Right atrium auricular region (tissue), 2 donors: ENCODE measurements around the gene POLR2J. TPM values are rescaled to one million over a fixed set of nuclear protein-coding genes. Genes with fewer than 3 reads are reported as not detected.
"Not testable (repeated sequence)": the region's sequence is repeated elsewhere in the genome, so short reads cannot be mapped to it uniquely, and the experiment has no call there.

Source experiments
- DNase-seq: peaks from one replicate; pipeline ENCODE4 v3.0.0-alpha.2; 2019; ENCODE audit warnings: low spot score
- H3K27ac ChIP-seq, 2 donors: fragments of 200-600 bp; sonication (generic); 1 replicate in 1 of 2; 2 replicates in 1 of 2; pipeline ENCODE4 v1.5.1; 2016 to 2019
- H3K27me3 ChIP-seq, 2 donors: fragments of 200-600 bp; sonication (generic); one replicate each; pipeline versions ENCODE4 v1.5.1 to v1.6.0; 2017 to 2019
- H3K36me3 ChIP-seq: fragments of 200-600 bp; sonication (generic); one replicate; pipeline ENCODE4 v1.5.1; 2016
- H3K4me1 ChIP-seq, 2 donors: fragments of 200-600 bp; sonication (generic); one replicate each; pipeline versions ENCODE4 v1.5.1 to v1.6.0; 2017 to 2019
- H3K4me3 ChIP-seq, 2 donors: fragments of 200-600 bp; sonication (generic); 1 replicate in 1 of 2; 2 replicates in 1 of 2; pipeline ENCODE4 v1.5.1; 2017 to 2019; ENCODE audit warnings: mild to moderate bottlenecking in 1 of 2, moderate library complexity in 1 of 2
- H3K9me3 ChIP-seq, 2 donors: fragments of 200-600 bp; sonication (generic); one replicate each; pipeline ENCODE4 v1.5.1; 2019
- CTCF ChIP-seq, 2 donors: fragments of 200-600 bp; sonication (generic); IDR thresholded peaks; one replicate each; pipeline ENCODE4 v1.5.1; 2019; ENCODE audit warnings: antibody characterized with exemption in 2 of 2
- total RNA-seq, 2 donors: library from RNA; depleted of rRNA; stranded (reverse); fragments of >200 nt; gene quantifications; one replicate each; pipeline ENCODE4 v1.1.0, GENCODE V29; 2016

The POLR2J gene
- total RNA-seq, result 10 to 100 TPM; 19.2 to 34.8 TPM

- TF ChIP-seq CTCF (IDR thresholded peaks at IDR 0.05), result peak; percentile 37 to 70
- not testable (repeated sequence) for H3K4me1 ChIP-seq, H3K9me3 ChIP-seq, H3K36me3 ChIP-seq, H3K27me3 ChIP-seq
- peak; percentile 96 for DNase-seq
- Histone ChIP-seq H3K4me3 (peak within 1 kb of the TSS; percentile 60 to 62), H3K27ac (peak within 1 kb of the TSS in 1 of 2 donors; percentile 48)
These were observed at the start of gene POLR2J for GRCh38 chr7:102478314-102479208. Gene POLR2J, minus strand, starts transcription at chr7:102478922. Its CDS starts 62 bp downstream, at chr7:102478860.

- H3K36me3 ChIP-seq, H3K27me3 ChIP-seq, H3K4me3 ChIP-seq, H3K27ac ChIP-seq, H3K4me1 ChIP-seq, H3K9me3 ChIP-seq, DNase-seq: not testable (repeated sequence)
These were observed 49.4 kb upstream of the POLR2J start for GRCh38 chr7:102527822-102528793.

GRCh38 chr7:102527182-102527581 lies 48.5 kb upstream of the POLR2J start:
- not testable (repeated sequence) for H3K27me3 ChIP-seq, H3K4me3 ChIP-seq, H3K36me3 ChIP-seq, H3K4me1 ChIP-seq, H3K27ac ChIP-seq, DNase-seq, H3K9me3 ChIP-seq

GRCh38 chr7:102524803-102525202 lies 46.1 kb upstream of the POLR2J start:
- not testable (repeated sequence) for H3K4me3 ChIP-seq

GRCh38 chr7:102520797-102521196 lies 42.1 kb upstream of the POLR2J start:
- not testable (repeated sequence) for H3K9me3 ChIP-seq, DNase-seq, H3K4me1 ChIP-seq, H3K27ac ChIP-seq, H3K27me3 ChIP-seq, H3K4me3 ChIP-seq, H3K36me3 ChIP-seq

More at GRCh38 chr7:102524803-102525202, 46.1 kb upstream of the POLR2J start:
- H3K27me3 ChIP-seq, H3K4me1 ChIP-seq, H3K27ac ChIP-seq, DNase-seq, H3K36me3 ChIP-seq, H3K9me3 ChIP-seq: not testable (repeated sequence)

- not testable (repeated sequence) for H3K9me3 ChIP-seq, H3K27me3 ChIP-seq, H3K4me1 ChIP-seq, H3K27ac ChIP-seq, H3K36me3 ChIP-seq
- peak within 1 kb of the TSS; percentile 19 to 38 for H3K4me3 ChIP-seq
- peak; percentile 36 for DNase-seq
These were observed 38.9 kb upstream of the POLR2J start, which contains the start of gene RASA4B for GRCh38 chr7:102517550-102518147. Gene RASA4B, minus strand, starts transcription at chr7:102517777. Its CDS starts 67 bp downstream, at chr7:102517710.

DNA sequence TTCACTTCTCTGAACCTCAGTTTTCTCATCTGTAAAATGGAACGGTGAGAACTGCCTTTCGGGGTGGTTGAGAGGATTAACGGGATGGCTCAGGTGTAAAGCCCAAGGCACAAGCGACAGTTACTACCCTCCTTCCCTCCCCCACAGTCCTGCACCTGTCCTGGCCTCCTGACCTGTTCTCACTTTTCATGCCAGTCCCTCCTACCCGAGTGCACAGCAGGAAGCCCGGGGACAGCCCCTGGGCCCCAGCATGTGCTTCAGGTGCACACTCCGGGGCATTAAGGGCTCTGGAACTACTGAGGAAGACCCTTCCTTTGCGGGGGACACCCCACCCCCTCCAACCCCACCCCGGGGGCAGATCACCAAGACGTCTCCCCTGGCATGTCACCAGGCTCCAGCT lies 38.2 kb upstream of the POLR2J start:
- not testable (repeated sequence) for H3K27me3 ChIP-seq, H3K36me3 ChIP-seq, H3K4me3 ChIP-seq, H3K9me3 ChIP-seq, H3K27ac ChIP-seq, DNase-seq, H3K4me1 ChIP-seq

GRCh38 chr7:102515889-102516288 lies 37.2 kb upstream of the POLR2J start:
- not testable (repeated sequence) for DNase-seq, H3K4me3 ChIP-seq

GRCh38 chr7:102514881-102515721 lies 36.4 kb upstream of the POLR2J start:
- DNase-seq, H3K27ac ChIP-seq, H3K27me3 ChIP-seq, H3K4me1 ChIP-seq, H3K4me3 ChIP-seq, H3K36me3 ChIP-seq, H3K9me3 ChIP-seq: not testable (repeated sequence)

More at GRCh38 chr7:102515889-102516288, 37.2 kb upstream of the POLR2J start:
- not testable (repeated sequence) for H3K9me3 ChIP-seq, H3K36me3 ChIP-seq, H3K27ac ChIP-seq, H3K4me1 ChIP-seq, H3K27me3 ChIP-seq

DNA sequence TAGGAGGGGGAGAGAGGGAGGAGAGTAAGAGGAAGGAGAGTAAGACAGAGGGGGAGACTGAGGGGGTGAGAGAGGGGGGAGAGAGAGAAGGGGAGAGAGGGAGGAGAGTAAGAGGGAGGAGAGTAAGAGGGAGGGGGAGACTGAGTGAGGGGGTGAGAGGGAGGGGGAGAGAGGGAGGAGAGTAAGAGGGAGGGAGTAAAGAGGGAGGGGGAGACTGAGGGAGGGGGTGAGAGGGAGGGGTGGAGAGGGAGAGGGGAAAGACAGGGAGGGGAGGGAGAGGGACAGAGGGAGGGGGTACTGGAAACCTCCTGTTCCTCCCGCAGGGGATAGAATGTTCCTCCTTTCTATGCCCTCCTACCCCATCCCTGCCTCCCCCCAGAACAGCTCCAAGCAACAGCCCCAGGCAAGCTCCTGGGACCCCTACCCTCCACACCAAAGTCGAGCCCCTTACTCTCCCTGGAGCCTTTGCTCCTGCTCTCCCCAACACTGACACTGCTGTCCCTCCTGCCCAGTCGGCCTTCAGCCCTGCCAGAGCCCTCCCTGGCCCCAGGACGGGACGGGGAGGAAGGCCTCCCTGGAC lies 34.0 kb upstream of the POLR2J start:
- Histone ChIP-seq H3K27ac (peak overlapping the region; percentile 49 to 64), H3K4me3 (peak overlapping the region in 1 of 2 donors; percentile 27)
- not testable (repeated sequence) for H3K27me3 ChIP-seq, H3K9me3 ChIP-seq, H3K36me3 ChIP-seq, H3K4me1 ChIP-seq
- peak; percentile 58 for DNase-seq

DNA sequence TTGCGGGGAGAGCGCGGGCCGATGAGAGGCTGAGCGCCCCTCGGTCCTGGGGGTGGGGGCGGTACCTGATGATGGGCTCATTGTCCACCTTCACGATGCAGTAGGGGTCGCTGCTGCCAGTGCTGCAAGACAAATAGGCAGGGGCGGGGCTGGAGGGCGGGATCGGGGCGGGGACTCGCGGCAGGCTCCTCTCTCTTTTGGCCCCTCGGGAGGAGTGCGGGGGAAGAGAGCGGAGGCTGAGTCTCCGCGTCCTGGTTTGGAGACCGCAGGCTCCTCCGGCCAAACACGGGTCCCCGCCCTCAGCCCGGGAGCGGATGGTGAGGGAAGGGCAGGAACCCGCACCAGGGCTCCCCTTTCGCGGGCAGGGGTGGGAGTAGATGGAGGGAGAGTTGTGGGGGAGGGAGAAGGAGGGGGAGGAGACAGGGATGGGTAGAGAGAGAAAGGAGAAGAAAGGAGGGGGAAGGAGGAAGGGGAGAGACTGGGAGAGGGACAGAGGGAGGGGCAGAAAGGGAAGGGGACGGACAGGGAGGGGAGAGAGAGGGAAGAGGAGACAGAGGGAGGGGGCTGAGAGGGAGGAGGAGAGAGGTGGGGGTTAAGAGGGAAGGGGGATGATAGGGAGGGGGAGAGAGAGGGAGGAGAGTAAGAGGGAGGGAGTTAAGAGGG lies 33.3 kb upstream of the POLR2J start:
- not testable (repeated sequence) for H3K27ac ChIP-seq, H3K9me3 ChIP-seq, H3K36me3 ChIP-seq, H3K27me3 ChIP-seq, DNase-seq, H3K4me3 ChIP-seq, H3K4me1 ChIP-seq

GRCh38 chr7:102510575-102510974 lies 31.9 kb upstream of the POLR2J start:
- H3K36me3 ChIP-seq, H3K27me3 ChIP-seq, H3K27ac ChIP-seq, H3K9me3 ChIP-seq, H3K4me1 ChIP-seq, H3K4me3 ChIP-seq: not testable (repeated sequence)
- DNase-seq, result peak; percentile 50
